ENCODE measurements around the gene GSAP.

The GSAP gene

GRCh38 chr7:77270094-77270480 is 146.1 kb downstream of the GSAP start:
- DNase-seq = no peak

- DNase-seq = no peak
Observed at GRCh38 chr7:77269360-77270093, 146.6 kb downstream of the GSAP start.

- DNase-seq = no peak
Observed at GRCh38 chr7:77266291-77266794, 149.8 kb downstream of the GSAP start.

GRCh38 chr7:77265666-77266065 is 150.5 kb downstream of the GSAP start:
- DNase-seq = no peak

GRCh38 chr7:77262316-77262715 is 153.8 kb downstream of the GSAP start:
- DNase-seq = no peak

Measured in activated T-cell treated with anti-CD3 and anti-CD28 coated beads for 4 hours (primary cell).